GM23248 (cell line): ENCODE data around the gene ALDH1L1. TPM values are rescaled to one million over a fixed set of nuclear protein-coding genes. Genes with fewer than 3 reads are reported as not detected.

Experiments used
- DNase-seq: peaks from one replicate; pipeline ENCODE4 v3.0.0-alpha.2; 2015
- H2AFZ ChIP-seq: fragments of 200-600 bp; sonication (generic); 2 replicates; pipeline ENCODE4 v1.6.1; 2016; ENCODE audit warnings: antibody characterized with exemption
- H3F3A ChIP-seq: fragments of 200-600 bp; sonication (generic); 2 replicates; pipeline ENCODE4 v1.6.1; 2016; ENCODE audit warnings: mild to moderate bottlenecking, antibody characterized with exemption, mixed run types; ENCODE audit not compliant: insufficient read depth
- H3K27ac ChIP-seq: fragments of 200-600 bp; sonication (generic); 2 replicates; pipeline ENCODE4 v1.5.1; 2016; ENCODE audit warnings: mild to moderate bottlenecking
- H3K27me3 ChIP-seq: fragments of 200-600 bp; sonication (generic); replicated peaks from 2 replicates; pipeline ENCODE4 v1.6.1; 2016; ENCODE audit warnings: mild to moderate bottlenecking; ENCODE audit not compliant: insufficient read depth
- H3K36me3 ChIP-seq: fragments of 200-600 bp; sonication (generic); 2 replicates; pipeline ENCODE4 v1.6.1; 2016; ENCODE audit warnings: low read depth, mild to moderate bottlenecking
- H3K4me1 ChIP-seq: fragments of 200-600 bp; sonication (generic); 2 replicates; pipeline ENCODE4 v1.6.1; 2016; ENCODE audit warnings: mild to moderate bottlenecking; ENCODE audit not compliant: insufficient read depth
- H3K4me2 ChIP-seq: fragments of 200-600 bp; sonication (generic); one replicate; pipeline ENCODE4 v1.6.1; 2016; ENCODE audit warnings: mild to moderate bottlenecking; ENCODE audit not compliant: unreplicated experiment
- H3K4me3 ChIP-seq: fragments of 200-600 bp; sonication (generic); 2 replicates; pipeline ENCODE4 v1.5.1; 2016; ENCODE audit warnings: mild to moderate bottlenecking
- H3K79me2 ChIP-seq: fragments of 200-600 bp; sonication (generic); 2 replicates; pipeline ENCODE4 v1.6.1; 2016; ENCODE audit warnings: mild to moderate bottlenecking; ENCODE audit not compliant: insufficient read depth
- H3K9ac ChIP-seq: fragments of 200-600 bp; sonication (generic); 2 replicates; pipeline ENCODE4 v1.6.1; 2016; ENCODE audit warnings: mild to moderate bottlenecking
- H3K9me2 ChIP-seq: fragments of 200-600 bp; sonication (generic); 2 replicates; pipeline ENCODE4 v1.6.1; 2016; ENCODE audit warnings: mixed run types, mild to moderate bottlenecking, moderate library complexity; ENCODE audit not compliant: insufficient read depth
- H3K9me3 ChIP-seq: fragments of 200-600 bp; sonication (generic); one replicate; pipeline ENCODE4 v1.6.1; 2017; ENCODE audit warnings: low read depth
- H4K20me1 ChIP-seq: fragments of 200-600 bp; sonication (generic); 2 replicates; pipeline ENCODE4 v1.6.0; 2016; ENCODE audit not compliant: insufficient read depth
- EZH2 ChIP-seq: fragments of 200-600 bp; sonication (generic); IDR thresholded peaks from 2 replicates; pipeline ENCODE4 v1.6.1; 2018; ENCODE audit warnings: antibody characterized with exemption, mild to moderate bottlenecking; ENCODE audit not compliant: insufficient read depth, poor library complexity, severe bottlenecking
- EZH2phosphoT487 ChIP-seq: fragments of 200-600 bp; sonication (generic); IDR thresholded peaks from 2 replicates; pipeline ENCODE4 v1.6.1; 2018; ENCODE audit warnings: antibody characterized with exemption, moderate library complexity, mild to moderate bottlenecking, low read depth; ENCODE audit not compliant: insufficient read depth
- WGBS, 2 experiments: methylation state at CpG; one replicate each; pipeline ENCODE4 v1.1.6; 2015 to 2017; ENCODE audit warnings: low lambda C conversion rate in 2 of 2, low coverage in 1 of 2; ENCODE audit errors: missing lambda C conversion rate in 2 of 2; 5-methylcytosine and 5-hydroxymethylcytosine counted together
- in situ Hi-C: fragments of 300-500 bp; cut with MboI; formaldehyde crosslinking; loops from 2 replicates; pipeline ENCODE4 v1.15.0; 2020
- polyA plus RNA-seq: library from polyadenylated mRNA; unstranded; fragments of >200 nt; fragmentation: Nextera tagmentation; extraction: Ambion mirVana; gene quantifications from 2 replicates; pipeline ENCODE4 v1.2.1, GENCODE V29; 2016
- total RNA-seq: library from RNA; depleted of rRNA; stranded (reverse); fragments of >200 nt; shearing (Covaris generic); gene quantifications from 2 replicates; pipeline ENCODE4 v1.2.3, GENCODE V29; 2014

Gene ALDH1L1
- total and polyA plus RNA-seq, 2 experiments from 2014 or later = not detected

GRCh38 chr3:126119976-126120375 is 60.4 kb downstream of the ALDH1L1 start:
- TF ChIP-seq EZH2 (no peak), EZH2phosphoT487 (no peak)
- H3K4me2 ChIP-seq = no peak overlapping the region
- H3F3A ChIP-seq = no peaks in the 10 kb centered on the region
- no peaks in the 10 kb centered on the region for H4K20me1 ChIP-seq
- no peaks in the 10 kb centered on the region for H3K36me3 ChIP-seq
- H3K27me3 ChIP-seq = peaks cover 40% of the 10 kb centered on the region
- no peak overlapping the region for H3K4me3 ChIP-seq
- no peaks in the 10 kb centered on the region for H3K9me3 ChIP-seq
- no peak for DNase-seq
- H3K9ac ChIP-seq = no peak overlapping the region
- in situ Hi-C loops = no loop called here
- no peaks in the 10 kb centered on the region for H3K9me2 ChIP-seq
- H3K27ac ChIP-seq = no peak overlapping the region
- no peaks in the 10 kb centered on the region for H3K4me1 ChIP-seq
- no peak overlapping the region for H2AFZ ChIP-seq
- no peaks in the 10 kb centered on the region for H3K79me2 ChIP-seq
- WGBS, 2 experiments = 74 to 76% methylated on average over 8 of the region's 8 CpGs

DNA sequence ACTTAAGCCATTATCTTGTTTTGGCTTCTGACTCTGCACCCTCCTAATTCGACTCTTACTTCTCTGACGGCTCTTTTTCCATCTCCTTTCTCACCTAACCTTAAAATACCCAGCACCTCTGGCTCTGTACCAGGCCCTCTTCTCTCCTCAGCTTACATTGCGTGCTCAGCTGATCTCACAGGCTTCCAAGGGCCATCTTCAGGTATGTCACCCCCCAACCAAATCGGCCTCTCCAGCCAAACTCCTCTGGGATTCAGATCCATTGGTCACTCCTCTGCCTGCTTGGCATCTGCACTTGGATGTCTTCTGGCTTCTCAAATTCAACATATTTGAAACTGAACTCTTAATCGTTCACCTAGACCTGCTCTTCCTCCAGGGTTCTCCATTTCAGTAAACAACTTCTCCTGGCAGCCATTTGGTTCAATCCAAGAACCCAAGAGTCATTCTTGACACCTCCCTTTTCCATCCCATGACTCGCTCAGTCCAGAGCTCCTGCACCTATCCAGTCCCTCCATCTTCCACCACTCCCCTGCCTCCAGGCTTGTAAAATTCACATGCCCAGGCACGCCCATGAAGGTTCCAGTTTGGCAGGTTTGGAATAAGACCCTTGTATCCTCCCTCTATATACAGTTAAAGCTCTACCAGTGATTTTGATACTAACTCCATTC is 61.2 kb downstream of the ALDH1L1 start:
- Histone ChIP-seq H3K4me3 (no peak overlapping the region), H3K36me3 (no peaks in the 10 kb centered on the region), H3K79me2 (no peaks in the 10 kb centered on the region), H3K9me2 (no peaks in the 10 kb centered on the region), H2AFZ (no peak overlapping the region), H3K4me2 (no peak overlapping the region), H3K27me3 (peaks cover 40% of the 10 kb centered on the region), H3K9ac (no peak overlapping the region), H3K9me3 (no peaks in the 10 kb centered on the region), H3K27ac (no peak overlapping the region), H3F3A (no peaks in the 10 kb centered on the region), H3K4me1 (no peaks in the 10 kb centered on the region), H4K20me1 (no peaks in the 10 kb centered on the region)
- 57% methylated on average over 7 of the region's 7 CpGs for WGBS, 2 experiments
- no peak for DNase-seq
- in situ Hi-C loops = no loop called here
- TF ChIP-seq EZH2 (no peak), EZH2phosphoT487 (no peak)

DNA sequence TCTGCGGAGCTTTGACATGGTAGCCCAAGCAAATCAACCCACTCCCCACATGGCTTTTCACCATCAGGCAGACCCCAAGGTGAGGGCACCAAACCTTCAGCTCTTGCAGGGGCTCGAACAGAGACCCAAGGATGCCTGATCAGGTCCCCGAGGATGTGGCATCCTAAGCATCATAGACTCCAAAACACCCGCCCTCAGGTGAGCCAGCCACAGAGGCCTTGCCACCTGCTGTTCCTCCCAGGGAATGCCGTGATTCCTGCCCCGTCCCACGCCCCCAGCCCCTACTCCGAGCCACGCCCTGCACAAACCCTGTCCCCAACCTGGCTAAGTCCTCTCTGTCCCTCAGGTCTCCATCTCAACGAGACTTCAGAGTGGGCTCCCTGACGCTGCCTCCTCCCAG is 61.8 kb downstream of the ALDH1L1 start:
- Histone ChIP-seq H3K27me3 (peaks cover 40% of the 10 kb centered on the region), H2AFZ (no peak overlapping the region), H3K36me3 (no peaks in the 10 kb centered on the region), H3K79me2 (no peaks in the 10 kb centered on the region), H3K4me3 (no peak overlapping the region), H3K27ac (no peak overlapping the region), H3K4me1 (no peaks in the 10 kb centered on the region), H3K4me2 (no peak overlapping the region), H3K9me3 (no peaks in the 10 kb centered on the region), H3F3A (no peaks in the 10 kb centered on the region), H4K20me1 (no peaks in the 10 kb centered on the region), H3K9ac (no peak overlapping the region), H3K9me2 (no peaks in the 10 kb centered on the region)
- WGBS, 2 experiments = 57 to 68% methylated on average over 10 to 11 of the region's 11 CpGs
- DNase-seq = no peak
- in situ Hi-C loops = no loop called here
- TF ChIP-seq EZH2 (no peak), EZH2phosphoT487 (no peak)

DNA sequence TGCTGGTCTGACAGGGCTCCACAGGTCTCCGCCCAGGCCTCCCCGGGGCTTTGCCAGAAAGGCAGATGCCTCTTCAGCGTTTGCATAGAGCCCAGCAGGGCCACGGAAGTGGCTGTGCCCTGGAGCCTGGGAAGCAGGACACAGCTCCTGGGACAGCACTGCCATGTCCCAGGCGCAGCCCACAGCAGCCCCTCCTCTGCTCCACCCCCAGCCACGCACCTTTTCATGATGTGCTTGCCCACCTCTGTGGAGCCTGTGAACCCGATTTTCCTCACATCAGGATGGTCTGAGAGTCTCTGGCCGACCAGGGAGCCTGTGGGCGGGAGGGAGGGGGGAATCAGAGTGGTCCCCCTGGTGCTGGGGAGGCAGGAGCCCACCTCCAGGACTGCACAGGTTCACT is 62.6 kb downstream of the ALDH1L1 start:
- no peak overlapping the region for H3K9ac ChIP-seq
- no peaks in the 10 kb centered on the region for H3K79me2 ChIP-seq
- TF ChIP-seq EZH2 (no peak), EZH2phosphoT487 (no peak)
- no peaks in the 10 kb centered on the region for H3K9me2 ChIP-seq
- H3F3A ChIP-seq = no peaks in the 10 kb centered on the region
- WGBS, 2 experiments = 38 to 51% methylated on average over 9 of the region's 9 CpGs
- DNase-seq = no peak
- no peaks in the 10 kb centered on the region for H3K36me3 ChIP-seq
- no peaks in the 10 kb centered on the region for H4K20me1 ChIP-seq
- no peak overlapping the region for H2AFZ ChIP-seq
- H3K4me3 ChIP-seq = no peak overlapping the region
- peaks cover 39% of the 10 kb centered on the region for H3K27me3 ChIP-seq
- no peaks in the 10 kb centered on the region for H3K4me1 ChIP-seq
- H3K4me2 ChIP-seq = no peak overlapping the region
- no peaks in the 10 kb centered on the region for H3K9me3 ChIP-seq
- in situ Hi-C loops = no loop called here
- H3K27ac ChIP-seq = no peak overlapping the region
